Gastrocnemius medialis (tissue), 4 donors: Measurements from ENCODE around the gene DPYSL5. TPM values are rescaled to one million over a fixed set of nuclear protein-coding genes. Genes with fewer than 3 reads are reported as not detected.
A peak's percentile ranks its signal among the peaks of the same experiment; 100 is the strongest.

Source experiments
- ATAC-seq, 2 donors: fragments of 150-250 bp; one replicate each; pipeline ENCODE4 v1.9.1; 2016
- DNase-seq, 2 donors: peaks; one replicate each; pipeline ENCODE4 v3.0.0-alpha.2; 2019
- H3K27ac ChIP-seq, 4 donors: fragments of 200-600 bp; sonication (generic); 1 replicate in 1 of 4; 2 replicates in 3 of 4; pipeline ENCODE4 v1.5.1; 2016 to 2018; ENCODE audit warnings: mild to moderate bottlenecking in 2 of 4, moderate library complexity in 1 of 4
- H3K27me3 ChIP-seq, 3 donors: fragments of 200-600 bp; sonication (generic) in 2 of 3; 1 replicate in 1 of 3; 2 replicates in 2 of 3; pipeline versions ENCODE4 v1.5.1 to v1.6.0; 2016 to 2019; ENCODE audit warnings: mild to moderate bottlenecking in 1 of 3, moderate library complexity in 1 of 3
- H3K36me3 ChIP-seq, 2 donors: fragments of 200-600 bp; sonication (generic) in 1 of 2; one replicate each; pipeline ENCODE4 v1.5.1; 2017 to 2018
- H3K4me1 ChIP-seq, 2 donors: fragments of 200-600 bp; sonication (generic) in 1 of 2; one replicate each; pipeline ENCODE4 v1.5.1; 2016 to 2017; ENCODE audit warnings: mild to moderate bottlenecking in 2 of 2
- H3K4me3 ChIP-seq, 4 donors: fragments of 200-600 bp; sonication (generic) in 3 of 4; 1 replicate in 1 of 4; 2 replicates in 3 of 4; pipeline ENCODE4 v1.5.1; 2016 to 2019; ENCODE audit warnings: mild to moderate bottlenecking in 2 of 4
- H3K9me3 ChIP-seq, 3 donors: fragments of 200-600 bp; sonication (generic) in 2 of 3; 1 replicate in 1 of 3; 2 replicates in 2 of 3; pipeline ENCODE4 v1.5.1; 2016 to 2019
- POLR2A ChIP-seq, 2 donors: fragments of 450-650 bp; IDR thresholded peaks; one replicate each; pipeline ENCODE4 v1.6.1; 2017; ENCODE audit warnings: antibody characterized with exemption in 2 of 2, mild to moderate bottlenecking in 2 of 2, moderate library complexity in 2 of 2
- in situ Hi-C, 4 donors: fragments of 200-750 bp; cut with MboI; loops; one replicate each; pipeline versions ENCODE4 v1.15.0 to v1.8.0; 2017; ENCODE audit warnings: low sequenced_read_pairs in 4 of 4
- intact Hi-C: fragments of 100-400 bp; cut with DNase I; formaldehyde crosslinking; loops from one replicate; pipeline ENCODE4 v1.15.1; 2023; ENCODE audit warnings: low total_unique reads
- total RNA-seq, 4 donors: library from RNA; depleted of rRNA; stranded (reverse); fragments of >200 nt; gene quantifications; one replicate each; pipeline versions ENCODE4 v1.1.0 to v1.2.3, GENCODE V29; 2016
- TF ChIP-seq, protein P1 (sequence below), 5 experiments: fragments of 450-650 bp in 3 of 5; fragments of 200-600 bp in 2 of 5; sonication (generic) in 2 of 5; IDR thresholded peaks in 4 of 5; conservative IDR thresholded peaks in 1 of 5; 1 replicate in 4 of 5; 2 replicates in 1 of 5; pipeline ENCODE4 v1.5.1; 2016 to 2019; ENCODE audit warnings: antibody characterized with exemption in 5 of 5, mild to moderate bottlenecking in 3 of 5, moderate library complexity in 3 of 5

Gene DPYSL5
- total RNA-seq, 4 donors from 2014 or later: not detected

DNA sequence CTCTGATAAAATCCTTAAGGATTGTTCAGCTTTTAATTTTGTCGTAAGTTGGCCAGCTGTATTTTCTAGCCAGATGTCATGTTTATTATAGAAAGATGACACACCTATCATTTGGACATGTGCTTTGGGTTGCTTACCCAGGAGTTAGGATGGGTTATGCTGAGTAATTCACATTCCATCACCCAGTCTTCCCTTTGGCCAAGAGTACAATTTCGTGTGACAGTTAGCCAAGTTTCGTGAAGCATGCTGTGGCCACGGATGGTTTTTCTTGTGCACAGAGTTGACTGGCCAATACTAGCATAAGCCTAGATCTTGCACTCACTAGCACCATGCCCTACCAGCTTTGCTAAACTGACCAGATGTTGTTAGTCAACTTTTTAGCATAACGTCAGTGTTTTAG is 128.3 kb downstream of the DPYSL5 start:
- Histone ChIP-seq H3K4me3 (peak overlapping the region in 1 of 4 donors; percentile 8), H3K4me1 (peaks cover 88 to 91% of the 10 kb centered on the region in 2 donors), H3K27ac (peak overlapping the region; percentile 94 to 97 (median 96)), H3K27me3 (no peaks in the 10 kb centered on the region), H3K9me3 (no peaks in the 10 kb centered on the region), H3K36me3 (no peaks in the 10 kb centered on the region)
- in situ Hi-C loops (no loop called here), intact Hi-C loops (loop anchor here (10.0 kb wide), 1 partner anchor 631 kb away; the partner anchor contains the start of genes ADGRF3 and SELENOI)
- TF ChIP-seq, protein P1, sequence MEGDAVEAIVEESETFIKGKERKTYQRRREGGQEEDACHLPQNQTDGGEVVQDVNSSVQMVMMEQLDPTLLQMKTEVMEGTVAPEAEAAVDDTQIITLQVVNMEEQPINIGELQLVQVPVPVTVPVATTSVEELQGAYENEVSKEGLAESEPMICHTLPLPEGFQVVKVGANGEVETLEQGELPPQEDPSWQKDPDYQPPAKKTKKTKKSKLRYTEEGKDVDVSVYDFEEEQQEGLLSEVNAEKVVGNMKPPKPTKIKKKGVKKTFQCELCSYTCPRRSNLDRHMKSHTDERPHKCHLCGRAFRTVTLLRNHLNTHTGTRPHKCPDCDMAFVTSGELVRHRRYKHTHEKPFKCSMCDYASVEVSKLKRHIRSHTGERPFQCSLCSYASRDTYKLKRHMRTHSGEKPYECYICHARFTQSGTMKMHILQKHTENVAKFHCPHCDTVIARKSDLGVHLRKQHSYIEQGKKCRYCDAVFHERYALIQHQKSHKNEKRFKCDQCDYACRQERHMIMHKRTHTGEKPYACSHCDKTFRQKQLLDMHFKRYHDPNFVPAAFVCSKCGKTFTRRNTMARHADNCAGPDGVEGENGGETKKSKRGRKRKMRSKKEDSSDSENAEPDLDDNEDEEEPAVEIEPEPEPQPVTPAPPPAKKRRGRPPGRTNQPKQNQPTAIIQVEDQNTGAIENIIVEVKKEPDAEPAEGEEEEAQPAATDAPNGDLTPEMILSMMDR (IDR thresholded peaks at IDR 0.05 in 4 of 5, conservative IDR thresholded peaks at IDR 0.05 in 1 of 5): no peak
- no peak for TF ChIP-seq POLR2A (IDR thresholded peaks at IDR 0.05)
- DNase-seq (peak; percentile 64 to 73), ATAC-seq (peak; percentile 79 to 82)

DNA sequence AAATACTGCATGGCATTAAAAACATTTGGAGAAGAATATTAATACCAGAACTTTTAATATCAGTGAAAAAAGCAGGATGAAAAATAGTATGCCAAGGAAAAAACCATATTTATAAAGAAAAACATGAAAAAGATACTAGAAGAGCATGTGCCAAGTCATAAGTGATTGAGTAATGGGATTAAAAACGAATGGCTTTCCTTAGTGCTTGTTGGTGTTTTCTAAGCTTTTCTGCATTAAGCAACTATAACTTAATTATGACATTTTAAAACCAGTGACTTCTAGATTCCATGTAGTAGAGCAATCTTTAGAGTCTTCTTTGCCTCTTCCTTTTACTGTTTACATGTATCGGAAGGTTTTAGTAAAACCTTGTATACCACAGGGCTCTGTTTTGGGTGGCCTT is 129.1 kb downstream of the DPYSL5 start:
- Histone ChIP-seq H3K4me1 (peaks cover 90 to 95% of the 10 kb centered on the region in 2 donors), H3K9me3 (no peaks in the 10 kb centered on the region), H3K27ac (peak overlapping the region; percentile 94 to 97 (median 96)), H3K4me3 (no peak overlapping the region), H3K27me3 (no peaks in the 10 kb centered on the region), H3K36me3 (no peaks in the 10 kb centered on the region)
- no peak for TF ChIP-seq POLR2A (IDR thresholded peaks at IDR 0.05)
- TF ChIP-seq, protein P1 (IDR thresholded peaks at IDR 0.05 in 4 of 5, conservative IDR thresholded peaks at IDR 0.05 in 1 of 5): no peak
- in situ Hi-C loops: no loop called here
- no peak for DNase-seq
- no peak for ATAC-seq
- intact Hi-C loops: loop anchor here (10.0 kb wide), 1 partner anchor 632 kb away; the partner anchor contains the start of genes ADGRF3 and SELENOI

DNA sequence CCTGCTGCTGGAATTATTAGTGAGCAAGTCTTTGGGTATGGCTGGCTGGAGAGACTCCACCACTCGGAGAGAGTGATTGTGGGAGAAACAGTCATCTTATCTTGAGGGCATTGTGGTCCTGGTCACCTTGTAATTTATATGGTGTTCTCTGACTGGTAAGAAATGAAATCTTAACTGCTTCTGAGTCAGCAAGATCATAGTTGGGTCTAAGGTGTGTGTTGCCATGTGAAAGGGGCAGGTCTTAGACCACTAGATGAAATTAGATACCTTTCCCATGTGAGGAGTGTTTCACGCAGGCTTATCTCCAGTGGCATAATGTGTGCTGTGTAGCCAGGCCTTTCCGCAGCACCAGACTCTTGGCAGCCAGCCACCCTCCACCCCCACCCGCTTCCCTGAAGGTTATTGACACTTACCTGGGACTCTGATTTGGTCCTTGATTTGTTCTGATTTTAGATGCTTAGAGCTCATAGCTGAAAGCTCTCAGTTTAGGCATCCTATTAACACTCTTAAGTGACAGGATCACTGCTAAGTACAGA is 130.2 kb downstream of the DPYSL5 start:
- Histone ChIP-seq H3K36me3 (no peaks in the 10 kb centered on the region), H3K27ac (peak overlapping the region; percentile 94 to 97 (median 96)), H3K4me3 (no peak overlapping the region), H3K4me1 (peaks cover 90 to 96% of the 10 kb centered on the region in 2 donors), H3K9me3 (no peaks in the 10 kb centered on the region), H3K27me3 (no peaks in the 10 kb centered on the region)
- in situ Hi-C loops: no loop called here
- ATAC-seq (peak; percentile 65 to 73), DNase-seq (peak; percentile 77)
- intact Hi-C loops: loop anchor here (2.0 to 10.0 kb wide), 2 partner anchors 33 to 633 kb away; partner anchors contain the start of genes ADGRF3 and SELENOI
- TF ChIP-seq, protein P1 (IDR thresholded peaks at IDR 0.05 in 4 of 5, conservative IDR thresholded peaks at IDR 0.05 in 1 of 5): no peak
- no peak for TF ChIP-seq POLR2A (IDR thresholded peaks at IDR 0.05)

DNA sequence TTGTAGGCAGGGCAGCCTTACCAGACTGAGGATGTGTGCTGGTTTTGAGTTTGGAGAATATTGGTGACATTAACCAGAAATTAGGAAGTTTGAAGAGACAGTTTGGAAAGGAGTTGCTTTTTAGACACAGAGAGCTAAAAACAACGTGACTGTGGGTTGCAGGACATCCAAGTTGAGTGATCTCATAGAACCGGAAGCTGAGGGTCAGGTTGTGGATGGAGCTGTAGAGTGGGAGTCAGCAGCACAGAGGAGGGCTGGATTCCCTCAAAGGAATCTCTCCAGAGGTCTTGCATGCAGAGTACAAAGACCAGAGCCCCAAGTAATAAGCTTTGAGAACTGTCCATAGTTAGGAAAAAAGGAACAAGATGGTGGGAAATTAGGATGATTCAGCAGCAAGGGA is 131.8 kb downstream of the DPYSL5 start:
- Histone ChIP-seq H3K36me3 (no peaks in the 10 kb centered on the region), H3K27ac (peak overlapping the region; percentile 94 to 97 (median 96)), H3K4me1 (peaks cover 92 to 99% of the 10 kb centered on the region in 2 donors), H3K9me3 (no peaks in the 10 kb centered on the region), H3K27me3 (no peaks in the 10 kb centered on the region), H3K4me3 (no peak overlapping the region)
- no peak for DNase-seq
- intact Hi-C loops: loop anchor here (2.0 to 10.0 kb wide), 2 partner anchors 31 to 635 kb away; partner anchors contain the start of genes ADGRF3 and SELENOI
- in situ Hi-C loops: no loop called here
- TF ChIP-seq, protein P1 (IDR thresholded peaks at IDR 0.05 in 4 of 5, conservative IDR thresholded peaks at IDR 0.05 in 1 of 5): no peak
- no peak for TF ChIP-seq POLR2A (IDR thresholded peaks at IDR 0.05)
- no peak for ATAC-seq
